SW 1271 (cell line): ENCODE data around the gene ACTL6B.
"Not testable (repeated sequence)": the region's sequence is repeated elsewhere in the genome, so short reads cannot be mapped to it uniquely, and the experiment has no call there.

Experiments
- DNase-seq, 2 experiments: peaks; one replicate each; lab custom pipeline; 2025; lab: John Stamatoyannopoulos, UW

ACTL6B gene

DNA sequence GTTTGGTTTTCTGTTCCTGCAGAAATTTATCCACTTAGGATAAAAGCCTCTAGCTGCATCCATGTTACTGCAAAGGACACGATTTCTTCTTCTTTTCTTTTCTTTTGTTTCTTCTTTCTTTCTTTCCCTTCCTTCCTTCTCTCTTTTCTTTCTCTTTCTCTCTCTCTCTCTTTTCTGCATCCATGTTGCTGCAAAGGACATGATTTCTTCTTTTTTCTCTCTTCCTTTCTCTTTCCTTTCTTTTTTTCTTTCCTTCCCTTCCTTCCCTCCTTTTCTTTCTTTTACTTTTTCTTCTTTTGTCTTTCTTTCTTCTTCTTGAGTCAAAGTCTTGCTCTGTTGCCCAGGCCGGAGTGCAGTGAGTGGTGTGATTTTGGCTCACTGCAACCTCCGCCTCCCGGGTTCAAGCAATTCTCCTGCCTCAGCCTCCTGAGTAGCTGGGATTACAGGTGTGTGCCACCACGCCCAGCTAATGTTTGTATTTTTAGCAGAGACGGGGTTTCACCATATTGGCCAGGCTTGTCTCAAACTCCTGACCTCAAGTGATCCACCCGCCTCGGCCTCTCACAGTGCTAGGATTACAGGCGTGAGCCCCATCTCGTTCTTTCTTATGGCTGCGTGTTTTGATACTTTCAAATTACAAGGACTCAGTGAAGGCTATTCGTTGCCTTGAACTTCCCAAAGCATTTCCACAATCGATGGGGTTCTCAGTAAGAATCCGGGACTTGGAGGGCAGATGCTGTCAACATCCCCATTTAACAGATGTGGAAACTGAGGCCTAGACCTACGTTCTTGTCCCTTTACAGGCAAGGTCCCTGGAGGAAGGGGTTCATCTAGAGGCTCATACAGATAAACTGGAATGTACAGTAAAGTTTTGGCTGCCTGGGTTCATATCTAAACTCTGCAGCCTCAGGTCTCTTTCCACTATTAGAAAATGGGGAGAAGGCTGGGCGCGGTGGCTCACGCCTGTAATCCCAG lies 15.4 kb upstream of the ACTL6B start:
- DNase-seq: no peak

DNA sequence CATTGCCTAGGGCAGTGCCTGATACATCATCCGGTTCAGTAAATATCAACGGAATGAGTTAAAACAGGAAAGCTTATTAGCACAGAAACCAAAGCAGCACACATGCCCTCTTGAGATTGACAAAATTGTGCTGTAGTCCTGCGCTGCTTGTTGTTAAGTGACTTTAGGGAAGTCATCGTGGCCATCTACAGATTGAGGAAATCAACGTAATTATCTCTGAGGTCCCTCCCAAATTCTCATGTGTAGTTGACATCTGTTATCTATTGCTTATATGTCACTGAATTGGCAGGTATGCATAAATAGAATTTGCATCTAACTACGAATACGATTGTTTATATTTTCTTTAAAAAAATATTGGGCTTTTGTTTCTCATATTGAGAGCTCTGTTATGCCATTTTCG lies 13.8 kb upstream of the ACTL6B start:
- no peak for DNase-seq

DNA sequence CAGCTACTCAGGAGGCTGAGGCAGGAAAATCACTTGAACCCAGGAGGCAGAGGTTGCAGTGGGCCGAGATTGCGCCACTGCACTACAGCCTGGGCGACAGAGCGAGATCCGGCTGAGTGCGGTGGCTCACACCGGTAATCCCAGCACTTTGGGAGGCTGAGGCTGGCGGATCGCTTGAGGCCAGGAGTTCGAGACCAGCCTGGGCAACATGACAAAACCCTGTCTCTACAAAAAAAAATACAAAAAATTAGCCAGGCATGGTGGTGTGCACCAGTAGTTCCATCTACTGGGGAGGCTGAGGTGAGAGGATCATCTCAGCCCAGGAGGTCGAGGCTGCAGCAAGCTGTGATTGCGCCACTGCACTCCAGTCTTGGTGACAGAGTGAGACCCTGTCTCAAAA lies 12.9 kb upstream of the ACTL6B start:
- DNase-seq: not testable (repeated sequence)

DNA sequence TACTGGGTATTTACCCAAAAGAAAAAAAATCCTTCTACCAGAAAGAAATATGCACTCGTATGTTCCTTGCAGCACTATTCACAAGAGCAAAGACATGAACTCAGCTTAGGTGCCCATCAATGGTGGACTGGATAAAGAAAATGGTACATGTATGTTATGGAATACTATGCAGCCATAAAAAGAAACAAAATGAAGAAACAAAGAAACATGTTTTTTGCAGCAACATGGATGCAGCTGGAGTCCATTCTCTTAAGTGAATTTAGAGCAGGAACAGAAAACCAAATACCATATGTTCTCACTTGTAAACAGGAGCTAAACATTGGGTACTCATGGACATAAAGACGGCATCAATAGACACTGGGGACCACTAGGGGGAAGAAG lies 11.8 kb upstream of the ACTL6B start:
- DNase-seq: no peak

GRCh38 chr7:100667331-100668068 lies 11.3 kb upstream of the ACTL6B start:
- no peak for DNase-seq

DNA sequence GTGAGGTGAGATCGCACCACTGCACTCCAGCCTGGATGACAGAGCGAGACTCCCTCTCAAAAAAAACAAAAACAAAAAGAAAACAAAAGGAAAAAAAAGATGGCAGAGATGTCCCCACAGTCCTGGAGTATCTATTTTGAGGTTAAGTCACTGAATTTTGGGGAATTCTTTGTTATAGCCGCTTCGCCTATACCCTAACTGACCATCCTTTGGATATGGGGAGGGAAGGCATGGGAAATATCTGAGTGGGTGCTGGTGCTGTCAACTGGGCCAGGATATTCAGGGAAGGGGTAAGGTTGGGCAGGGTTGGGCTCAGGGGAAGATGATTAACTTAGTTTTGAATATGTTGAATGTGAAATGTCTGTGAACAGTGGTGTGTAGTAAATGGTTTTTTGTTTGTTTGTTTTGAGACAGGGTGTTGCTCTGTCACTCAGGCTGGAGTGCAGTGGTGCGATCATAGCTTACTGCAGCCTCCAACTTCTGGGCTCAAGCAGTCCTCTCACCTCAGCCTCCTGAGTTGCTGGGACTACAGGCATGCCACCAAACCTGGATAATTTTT lies 9.0 kb upstream of the ACTL6B start:
- no peak for DNase-seq

- DNase-seq: not testable (repeated sequence)
Observed at GRCh38 chr7:100662194-100662776, 6.0 kb upstream of the ACTL6B start.

DNA sequence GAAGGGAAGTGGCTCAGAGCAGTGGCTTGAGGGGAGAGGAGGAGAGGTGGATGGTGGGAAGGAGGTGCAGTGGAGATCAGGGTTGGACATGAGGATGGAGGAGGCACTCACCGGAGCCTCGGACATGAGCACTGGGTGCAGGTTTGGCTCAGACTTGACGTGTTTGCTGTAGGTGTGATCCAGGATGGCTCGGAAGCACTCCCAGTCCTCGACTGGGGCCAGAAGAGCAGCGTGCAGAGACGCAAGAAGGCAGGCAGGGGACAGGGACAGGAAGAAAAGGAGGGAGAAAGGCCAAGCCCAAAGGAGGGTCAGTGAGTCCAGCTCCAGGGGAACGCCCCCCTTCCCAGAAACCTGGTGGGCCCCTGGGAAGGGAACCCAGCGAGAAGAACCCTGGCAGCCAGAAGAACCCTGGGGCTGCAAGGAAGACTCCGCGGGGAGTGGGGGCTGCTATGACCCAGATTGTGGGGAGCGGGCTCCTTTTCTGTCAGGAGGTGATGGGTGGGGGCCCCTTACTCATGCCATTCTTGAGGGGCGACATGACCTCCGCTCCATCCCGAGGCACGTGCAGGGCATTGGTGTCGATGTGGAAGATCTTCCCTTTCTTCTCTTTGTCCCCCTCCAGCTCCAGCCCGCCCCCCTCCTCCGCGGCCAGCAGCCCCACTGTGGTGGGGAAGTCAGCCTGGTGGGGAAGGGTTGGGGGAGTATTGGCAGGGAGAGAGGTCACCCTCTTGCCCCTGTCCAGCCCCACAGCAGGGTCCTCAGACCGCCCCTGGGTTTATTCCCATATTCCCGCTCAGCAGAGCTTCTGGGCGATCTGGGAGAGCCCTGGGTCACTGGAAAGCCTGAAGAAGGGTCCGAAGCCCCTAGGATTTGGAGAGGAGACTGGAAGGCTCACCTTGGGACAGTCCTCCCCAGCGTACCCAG lies 1.1 kb downstream of the ACTL6B start:
- no peak for DNase-seq

GRCh38 chr7:100649826-100650565 lies 6.3 kb downstream of the ACTL6B start:
- no peak for DNase-seq

- DNase-seq: no peak
Observed at GRCh38 chr7:100642534-100642907, 13.7 kb downstream of the ACTL6B start.

GRCh38 chr7:100641860-100642533 lies 14.3 kb downstream of the ACTL6B start:
- DNase-seq: no peak

- no peak for DNase-seq
Observed at GRCh38 chr7:100641463-100641859, 14.8 kb downstream of the ACTL6B start, which contains the start of gene TFR2. Gene TFR2, minus strand, starts transcription at chr7:100641552. Its CDS starts 43 bp downstream, at chr7:100641509.

DNA sequence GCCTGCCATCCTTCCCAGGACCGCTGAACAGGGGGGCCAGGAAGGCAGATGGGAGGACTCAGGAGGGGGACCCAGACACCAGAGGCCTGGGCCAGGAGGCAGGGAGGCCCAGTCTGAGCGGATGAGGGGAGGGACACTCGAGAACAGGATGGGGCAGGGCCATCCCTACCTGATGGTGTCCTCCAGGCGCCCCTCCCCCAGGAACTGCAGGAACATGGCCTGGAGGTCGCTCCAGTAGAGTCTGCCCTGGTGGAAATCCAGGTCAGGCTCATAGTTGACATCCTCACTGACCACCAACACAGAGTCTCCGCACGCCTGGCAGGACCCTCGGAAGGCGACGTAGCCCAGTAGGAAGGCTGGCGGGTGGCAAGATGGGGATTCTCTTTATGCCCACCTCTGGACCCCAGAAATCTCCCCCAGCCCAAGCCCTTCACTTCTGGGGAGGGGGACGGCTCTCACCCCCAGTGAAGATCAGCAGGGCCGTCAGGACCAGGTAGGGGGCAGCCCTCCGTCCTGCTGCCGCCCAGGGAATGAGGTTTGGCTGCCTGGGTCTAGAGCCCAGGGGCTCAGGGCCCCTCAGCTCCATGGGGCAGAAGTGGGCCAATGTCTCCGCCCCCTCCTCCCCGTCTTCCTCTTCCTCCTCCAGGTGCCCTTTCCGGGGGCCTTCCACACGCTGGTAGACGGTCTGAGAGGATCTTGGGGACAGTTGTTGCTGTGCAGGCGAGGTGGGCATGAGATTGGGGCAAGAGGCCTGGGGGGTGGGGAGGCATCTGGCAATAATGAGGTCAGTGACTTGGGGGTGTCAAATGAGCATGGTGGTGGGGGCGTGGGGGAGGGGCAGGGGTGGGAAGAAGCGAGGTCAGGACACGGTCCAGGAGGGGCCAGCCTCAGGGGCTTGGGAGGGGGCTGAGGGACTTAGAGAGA lies 15.5 kb downstream of the ACTL6B start:
- no peak for DNase-seq

GRCh38 chr7:100639995-100640516 lies 16.2 kb downstream of the ACTL6B start:
- DNase-seq: no peak

- peak in 1 of 2 experiments; percentile 32 for DNase-seq
Observed at GRCh38 chr7:100632951-100633717, 23.1 kb downstream of the ACTL6B start.

- no peak for DNase-seq
Observed at GRCh38 chr7:100630066-100630465, 26.2 kb downstream of the ACTL6B start.

DNA sequence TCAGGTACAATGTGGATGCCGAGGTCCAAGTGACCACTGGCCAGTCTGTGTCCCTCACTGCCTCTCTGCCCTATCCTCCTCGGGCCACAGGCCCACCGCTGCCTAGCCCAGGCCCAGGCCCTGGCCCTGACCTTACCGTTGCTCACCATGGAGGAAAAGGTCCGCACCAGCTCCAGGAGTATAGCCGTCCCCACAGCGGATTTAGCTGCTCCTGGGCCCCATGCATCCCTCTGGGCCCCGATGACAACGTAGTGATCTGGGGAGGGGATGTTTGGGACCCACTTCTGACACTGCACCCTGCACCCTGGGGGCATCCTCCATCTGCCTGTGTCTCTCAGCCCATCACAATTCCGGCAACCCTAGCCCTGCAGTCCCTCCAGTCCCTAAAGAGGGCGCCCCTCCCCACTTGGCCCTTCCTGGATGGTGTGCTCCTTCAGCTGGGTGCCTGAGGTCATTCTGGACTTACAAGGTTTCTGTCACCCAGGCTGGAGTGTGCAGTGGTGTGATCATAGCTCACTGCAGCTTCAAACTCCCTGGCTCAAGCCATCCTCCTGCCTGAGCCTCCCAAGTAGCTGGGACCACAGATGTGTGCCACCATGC lies 27.0 kb downstream of the ACTL6B start:
- peak; percentile 11 to 34 for DNase-seq

- DNase-seq: no peak
Observed at GRCh38 chr7:100627238-100627549, 29.1 kb downstream of the ACTL6B start.
